Common myeloid progenitor, CD34-positive (primary cell): ENCODE measurements around the gene PLEKHA8.

Source experiments
- CTCF ChIA-PET: fragments of 350-600 bp; sonication (Branson Sonifier 250); formaldehyde crosslinking; loops from one replicate; lab custom pipeline; 2021; ENCODE audit warnings: antibody characterized with exemption; lab: Charles Lee
- POLR2A ChIA-PET: fragments of 350-600 bp; sonication (Branson Sonifier 250); formaldehyde crosslinking; loops from one replicate; lab custom pipeline; 2021; ENCODE audit warnings: antibody characterized with exemption; lab: Charles Lee
- DNase-seq, 3 donors: peaks; one replicate each; pipeline versions ENCODE4 v3.0.0 to v3.0.0-alpha.2; 2013
- H3K27ac ChIP-seq, 2 experiments: 1 replicate in 1 of 2; 2 replicates in 1 of 2; pipeline ENCODE4 v1.7.0; 2013; ENCODE audit warnings: inconsistent platforms in 2 of 2, low read length in 2 of 2, mild to moderate bottlenecking in 2 of 2, low read depth in 1 of 2, moderate library complexity in 1 of 2; ENCODE audit not compliant: severe bottlenecking in 2 of 2, insufficient read depth in 1 of 2, poor library complexity in 1 of 2
- H3K27me3 ChIP-seq, 5 experiments: replicated peaks in 2 of 5; 1 replicate in 3 of 5; 2 replicates in 2 of 5; pipeline versions ENCODE4 v1.6.1 to v1.7.0; 2013; ENCODE audit warnings: low read length in 4 of 5, mild to moderate bottlenecking in 2 of 5, moderate library complexity in 2 of 5, inconsistent platforms in 1 of 5; ENCODE audit not compliant: insufficient read depth in 5 of 5, control insufficient read depth in 4 of 5
- H3K36me3 ChIP-seq, 4 experiments: 1 replicate in 2 of 4; 2 replicates in 2 of 4; pipeline versions ENCODE4 v1.6.1 to v1.7.0; 2013; ENCODE audit warnings: low read length in 3 of 4, control low read depth in 1 of 4, mild to moderate bottlenecking in 1 of 4; ENCODE audit not compliant: control insufficient read depth in 4 of 4, insufficient read depth in 4 of 4
- H3K4me1 ChIP-seq, 4 experiments: 1 replicate in 3 of 4; 2 replicates in 1 of 4; pipeline versions ENCODE4 v1.6.1 to v1.7.1; 2013; ENCODE audit warnings: low read length in 3 of 4, mild to moderate bottlenecking in 3 of 4, control low read depth in 1 of 4, inconsistent platforms in 1 of 4, moderate library complexity in 1 of 4; ENCODE audit not compliant: control insufficient read depth in 4 of 4, insufficient read depth in 4 of 4; ENCODE audit errors: control extremely low read depth in 1 of 4
- H3K4me3 ChIP-seq, 7 experiments: 1 replicate in 4 of 7; 2 replicates in 3 of 7; pipeline versions ENCODE4 v1.5.1 to v1.7.0; 2013; ENCODE audit warnings: mild to moderate bottlenecking in 7 of 7, low read length in 6 of 7, moderate library complexity in 6 of 7, inconsistent platforms in 2 of 7, low read depth in 2 of 7, control low read depth in 1 of 7; ENCODE audit not compliant: insufficient read depth in 4 of 7, control insufficient read depth in 1 of 7; ENCODE audit errors: extremely low read depth in 1 of 7
- H3K9me3 ChIP-seq, 5 experiments: 1 replicate in 4 of 5; 2 replicates in 1 of 5; pipeline versions ENCODE4 v1.6.1 to v1.7.1; 2013; ENCODE audit warnings: low read length in 4 of 5, mild to moderate bottlenecking in 2 of 5, inconsistent platforms in 1 of 5, low read depth in 1 of 5, moderate library complexity in 1 of 5; ENCODE audit not compliant: control insufficient read depth in 4 of 5, insufficient read depth in 2 of 5; ENCODE audit errors: control extremely low read depth in 1 of 5
- WGBS: methylation state at CpG from one replicate; pipeline ENCODE4 v1.1.5; 2013; ENCODE audit not compliant: insufficient coverage; 5-methylcytosine and 5-hydroxymethylcytosine counted together

PLEKHA8 gene

GRCh38 chr7:30027740-30028215, 434 bp upstream of the PLEKHA8 start:
- DNase-seq = peak in 2 of 3 donors; percentile 36 to 50
- H3K4me3 ChIP-seq = peak overlapping the region; percentile 69 to 99 (median 93)
- no peaks in the 10 kb centered on the region for H3K36me3 ChIP-seq
- POLR2A ChIA-PET = interaction anchor here (0.6 to 1.6 kb wide), 2 partner anchors 51 to 318 kb away, joined by 3 to 4 read pairs; no protein-coding TSS in a partner anchor
- CTCF ChIA-PET = interaction anchor here (1.0 to 3.3 kb wide), 7 partner anchors 34 to 82 kb away, joined by 3 to 18 read pairs (median 4); no protein-coding TSS in a partner anchor
- H3K9me3 ChIP-seq = no peaks in the 10 kb centered on the region
- H3K4me1 ChIP-seq = peaks cover 12 to 40% (median 34%) of the 10 kb centered on the region in 4 experiments
- peak overlapping the region; percentile 35 to 89 for H3K27ac ChIP-seq
- WGBS = 3% methylated on average over 7 of the region's 9 CpGs
- H3K27me3 ChIP-seq = no peaks in the 10 kb centered on the region

GRCh38 chr7:30028749-30029635, 780 bp downstream of the PLEKHA8 start:
- peak; percentile 43 to 62 (median 57) for DNase-seq
- WGBS = 0% methylated on average over 33 of the region's 42 CpGs
- ChIA-PET POLR2A (no interaction called here), CTCF (interaction anchor here (0.8 to 3.3 kb wide), 10 partner anchors 13 to 83 kb away, joined by 3 to 18 read pairs (median 4); partner anchors contain the start of gene SCRN1)
- no peaks in the 10 kb centered on the region for H3K27me3 ChIP-seq
- H3K4me3 ChIP-seq = peak overlapping the region; percentile 69 to 99 (median 93)
- H3K9me3 ChIP-seq = no peaks in the 10 kb centered on the region
- peak overlapping the region in 1 of 2 experiments; percentile 89 for H3K27ac ChIP-seq
- H3K4me1 ChIP-seq = peaks cover 12 to 40% (median 34%) of the 10 kb centered on the region in 4 experiments
- no peaks in the 10 kb centered on the region for H3K36me3 ChIP-seq

- 67% methylated on average over 2 of the region's 6 CpGs for WGBS
- ChIA-PET POLR2A (no interaction called here), CTCF (interaction anchor here (0.9 to 3.3 kb wide), 7 partner anchors 32 to 76 kb away, joined by 3 to 18 read pairs (median 3); partner anchors contain the start of gene SCRN1)
- Histone ChIP-seq H3K9me3 (no peaks in the 10 kb centered on the region), H3K27me3 (no peaks in the 10 kb centered on the region), H3K36me3 (no peaks in the 10 kb centered on the region), H3K4me3 (peak overlapping the region in 6 of 7 experiments; percentile 69 to 99 (median 95)), H3K27ac (no peak overlapping the region), H3K4me1 (peaks cover 12 to 41% (median 34%) of the 10 kb centered on the region in 4 experiments)
- peak; percentile 11 to 34 (median 22) for DNase-seq
These were observed 1.5 kb downstream of the PLEKHA8 start for GRCh38 chr7:30029696-30030095.

- Histone ChIP-seq H3K27ac (no peak overlapping the region), H3K4me3 (no peak overlapping the region), H3K9me3 (no peaks in the 10 kb centered on the region), H3K27me3 (no peaks in the 10 kb centered on the region), H3K36me3 (no peaks in the 10 kb centered on the region), H3K4me1 (peaks cover 3 to 27% (median 20%) of the 10 kb centered on the region in 4 experiments)
- ChIA-PET POLR2A (no interaction called here), CTCF (no interaction called here)
- DNase-seq = no peak
- 73% methylated on average over 3 of the region's 4 CpGs for WGBS
These were observed 4.3 kb downstream of the PLEKHA8 start for GRCh38 chr7:30032310-30033125.

GRCh38 chr7:30034501-30034900, 6.3 kb downstream of the PLEKHA8 start:
- H3K9me3 ChIP-seq = no peaks in the 10 kb centered on the region
- no peaks in the 10 kb centered on the region for H3K27me3 ChIP-seq
- ChIA-PET POLR2A (no interaction called here), CTCF (interaction anchor here (1.1 kb wide), 2 partner anchors 13 to 27 kb away, joined by 3 read pairs; no protein-coding TSS in a partner anchor)
- peak overlapping the region in 1 of 7 experiments; percentile 10 for H3K4me3 ChIP-seq
- 32% methylated on average over 2 of the region's 3 CpGs for WGBS
- peak; percentile 8 to 31 (median 13) for DNase-seq
- H3K27ac ChIP-seq = no peak overlapping the region
- H3K36me3 ChIP-seq = no peaks in the 10 kb centered on the region
- peaks cover 0 to 15% (median 8%) of the 10 kb centered on the region in 4 experiments for H3K4me1 ChIP-seq

- H3K27ac ChIP-seq = no peak overlapping the region
- H3K27me3 ChIP-seq = no peaks in the 10 kb centered on the region
- no peak overlapping the region for H3K4me3 ChIP-seq
- no peaks in the 10 kb centered on the region for H3K36me3 ChIP-seq
- ChIA-PET CTCF (interaction anchor here (0.7 to 1.5 kb wide), 5 partner anchors 11 to 90 kb away, joined by 3 to 4 read pairs (median 3); no protein-coding TSS in a partner anchor), POLR2A (no interaction called here)
- H3K9me3 ChIP-seq = no peaks in the 10 kb centered on the region
- WGBS = 62% methylated on average over 2 of the region's 2 CpGs
- peaks cover 0 to 4% (median 3%) of the 10 kb centered on the region in 4 experiments for H3K4me1 ChIP-seq
- no peak for DNase-seq
These were observed 8.0 kb downstream of the PLEKHA8 start for GRCh38 chr7:30036220-30036619.
